COLO668 (cell line): ENCODE data around the gene USP47.

Experiments
- DNase-seq: peaks from one replicate; lab custom pipeline; 2025; ENCODE audit not compliant: unreplicated experiment; lab: John Stamatoyannopoulos, UW

Gene USP47, protein sequence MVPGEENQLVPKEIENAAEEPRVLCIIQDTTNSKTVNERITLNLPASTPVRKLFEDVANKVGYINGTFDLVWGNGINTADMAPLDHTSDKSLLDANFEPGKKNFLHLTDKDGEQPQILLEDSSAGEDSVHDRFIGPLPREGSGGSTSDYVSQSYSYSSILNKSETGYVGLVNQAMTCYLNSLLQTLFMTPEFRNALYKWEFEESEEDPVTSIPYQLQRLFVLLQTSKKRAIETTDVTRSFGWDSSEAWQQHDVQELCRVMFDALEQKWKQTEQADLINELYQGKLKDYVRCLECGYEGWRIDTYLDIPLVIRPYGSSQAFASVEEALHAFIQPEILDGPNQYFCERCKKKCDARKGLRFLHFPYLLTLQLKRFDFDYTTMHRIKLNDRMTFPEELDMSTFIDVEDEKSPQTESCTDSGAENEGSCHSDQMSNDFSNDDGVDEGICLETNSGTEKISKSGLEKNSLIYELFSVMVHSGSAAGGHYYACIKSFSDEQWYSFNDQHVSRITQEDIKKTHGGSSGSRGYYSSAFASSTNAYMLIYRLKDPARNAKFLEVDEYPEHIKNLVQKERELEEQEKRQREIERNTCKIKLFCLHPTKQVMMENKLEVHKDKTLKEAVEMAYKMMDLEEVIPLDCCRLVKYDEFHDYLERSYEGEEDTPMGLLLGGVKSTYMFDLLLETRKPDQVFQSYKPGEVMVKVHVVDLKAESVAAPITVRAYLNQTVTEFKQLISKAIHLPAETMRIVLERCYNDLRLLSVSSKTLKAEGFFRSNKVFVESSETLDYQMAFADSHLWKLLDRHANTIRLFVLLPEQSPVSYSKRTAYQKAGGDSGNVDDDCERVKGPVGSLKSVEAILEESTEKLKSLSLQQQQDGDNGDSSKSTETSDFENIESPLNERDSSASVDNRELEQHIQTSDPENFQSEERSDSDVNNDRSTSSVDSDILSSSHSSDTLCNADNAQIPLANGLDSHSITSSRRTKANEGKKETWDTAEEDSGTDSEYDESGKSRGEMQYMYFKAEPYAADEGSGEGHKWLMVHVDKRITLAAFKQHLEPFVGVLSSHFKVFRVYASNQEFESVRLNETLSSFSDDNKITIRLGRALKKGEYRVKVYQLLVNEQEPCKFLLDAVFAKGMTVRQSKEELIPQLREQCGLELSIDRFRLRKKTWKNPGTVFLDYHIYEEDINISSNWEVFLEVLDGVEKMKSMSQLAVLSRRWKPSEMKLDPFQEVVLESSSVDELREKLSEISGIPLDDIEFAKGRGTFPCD (N-terminal part only)

DNA sequence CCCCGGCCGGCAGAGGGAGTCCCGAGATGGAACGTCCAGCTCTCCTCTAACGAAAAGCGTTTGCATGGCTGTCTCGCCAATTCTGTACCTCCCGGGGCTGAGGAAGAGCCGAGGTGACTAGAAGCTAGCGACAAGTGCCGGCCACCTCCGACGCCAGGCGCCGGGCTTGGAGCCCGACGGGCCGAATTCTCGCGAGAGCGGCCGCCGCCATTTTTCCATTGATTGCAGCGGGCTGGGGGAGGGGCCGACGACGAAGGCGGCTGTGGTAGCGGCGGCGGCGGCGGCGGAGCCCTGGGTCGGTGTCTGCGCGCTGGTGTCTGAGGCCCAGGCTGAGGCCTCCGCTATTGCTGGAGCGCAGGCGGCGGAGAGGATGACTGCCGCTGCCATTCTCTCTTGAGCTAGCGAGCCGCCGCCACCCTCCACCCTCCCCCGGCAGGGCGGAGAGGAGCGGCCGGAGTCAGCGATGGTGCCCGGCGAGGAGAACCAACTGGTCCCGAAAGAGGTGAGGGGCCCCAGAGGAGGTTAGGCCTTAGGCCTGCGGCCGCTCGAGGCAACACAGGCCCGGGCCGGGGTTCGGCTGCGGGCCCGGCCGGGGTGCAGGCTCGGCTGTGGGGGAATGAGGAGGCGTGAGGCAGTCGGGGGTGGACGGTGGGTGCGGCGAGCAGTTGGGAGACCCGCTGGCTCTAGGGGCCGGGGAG lies at the start of gene USP47:
USP47 (plus strand) TSS at position 250 of the 698 bp plus-strand sequence; CDS start at position 464, 214 bp downstream.
- peak; percentile 94 for DNase-seq

DNA sequence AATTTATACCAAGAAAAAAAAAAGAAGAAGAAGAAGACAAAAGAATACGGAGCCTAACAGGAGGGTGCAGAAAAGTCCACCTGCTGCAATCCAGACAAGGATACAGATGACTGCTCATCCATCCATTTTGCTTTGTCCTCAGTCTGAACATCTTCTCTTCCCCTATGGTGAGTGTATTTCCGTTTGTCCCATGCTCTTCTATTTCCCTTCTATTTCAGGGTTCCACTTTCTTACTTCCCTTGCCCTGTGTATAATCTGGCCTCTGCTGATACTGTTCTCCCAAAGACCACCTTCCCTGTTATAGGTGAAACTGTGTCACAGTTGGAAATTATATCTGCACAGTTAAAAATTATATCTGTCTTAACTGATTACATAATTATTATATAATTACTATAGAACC lies 48.7 kb upstream of the USP47 start:
- DNase-seq: no peak

DNA sequence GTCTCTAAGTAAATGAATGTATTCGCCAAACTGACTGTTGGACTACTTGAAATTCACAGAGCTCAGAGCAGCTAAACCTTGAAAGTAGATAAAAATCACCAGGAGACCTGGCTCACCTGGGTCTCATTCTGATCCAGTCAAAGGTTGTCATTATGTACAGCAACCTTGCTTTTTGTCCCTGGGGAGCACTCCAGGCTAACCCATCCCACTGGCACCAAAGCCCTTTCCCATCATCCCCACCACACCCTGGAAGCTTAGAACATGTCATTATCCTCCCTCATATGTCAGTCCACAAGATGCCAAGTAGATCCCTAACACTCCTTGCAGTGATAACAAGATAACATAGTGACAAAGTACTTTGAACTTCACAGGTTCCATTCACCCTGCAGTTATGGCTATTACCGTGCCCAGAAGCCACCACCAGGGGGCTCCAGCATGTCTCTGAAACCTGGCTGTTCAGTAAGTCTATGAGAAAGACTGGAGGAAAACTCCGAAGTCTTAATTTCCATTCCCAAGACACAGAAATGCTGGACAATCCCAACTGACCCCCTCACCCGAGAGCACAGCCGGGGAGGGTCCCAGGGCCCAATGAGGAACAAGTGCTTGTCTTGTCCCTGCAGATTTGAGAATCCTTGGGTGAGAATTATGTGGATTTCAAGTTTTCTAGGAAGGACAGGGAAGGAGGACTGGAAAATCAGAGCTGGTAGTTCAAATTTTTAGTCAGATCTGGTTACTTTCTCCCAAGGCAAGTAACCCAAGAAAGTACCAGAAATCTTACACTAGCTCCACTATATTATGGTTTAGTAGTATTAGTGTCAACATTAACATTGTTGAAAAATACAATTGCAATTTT lies 43.0 kb upstream of the USP47 start:
- peak; percentile 77 for DNase-seq

DNA sequence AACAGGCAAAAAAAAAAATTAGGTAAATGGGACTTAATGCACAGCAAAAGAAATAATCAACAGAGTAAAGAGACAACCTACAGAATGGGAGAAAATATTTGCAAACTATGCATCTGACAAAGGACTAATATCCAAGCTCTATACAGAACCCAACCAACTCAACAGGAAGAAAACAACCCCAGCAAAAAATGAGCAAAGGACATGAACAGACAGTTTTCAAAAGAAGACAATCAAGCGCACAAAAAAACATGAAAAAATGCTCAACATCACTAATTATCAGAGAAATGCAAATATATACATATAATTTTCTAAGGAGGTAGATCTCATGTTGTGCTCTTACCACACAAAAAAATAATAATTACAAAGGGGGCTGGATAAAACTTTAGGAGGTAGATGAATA lies 36.5 kb upstream of the USP47 start:
- no peak for DNase-seq

DNA sequence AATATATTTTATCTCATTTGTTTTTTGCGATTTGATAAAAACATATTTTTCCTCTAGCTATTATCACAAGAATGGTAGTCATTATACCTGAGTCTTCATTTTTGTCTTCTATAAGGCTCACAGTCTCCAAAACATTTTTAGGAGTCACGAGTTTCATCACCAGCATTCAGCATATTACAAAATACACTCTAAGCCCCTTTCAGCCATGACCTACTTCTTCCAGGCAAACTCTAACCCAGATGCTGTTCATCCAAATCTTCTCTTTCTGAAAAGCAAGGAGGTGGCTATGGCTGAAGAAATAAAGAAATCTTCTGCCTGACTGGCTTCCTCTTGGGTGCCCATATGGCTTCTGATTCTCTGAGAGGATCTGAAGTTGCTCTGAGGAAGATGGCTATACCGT lies 35.7 kb upstream of the USP47 start:
- DNase-seq: no peak

DNA sequence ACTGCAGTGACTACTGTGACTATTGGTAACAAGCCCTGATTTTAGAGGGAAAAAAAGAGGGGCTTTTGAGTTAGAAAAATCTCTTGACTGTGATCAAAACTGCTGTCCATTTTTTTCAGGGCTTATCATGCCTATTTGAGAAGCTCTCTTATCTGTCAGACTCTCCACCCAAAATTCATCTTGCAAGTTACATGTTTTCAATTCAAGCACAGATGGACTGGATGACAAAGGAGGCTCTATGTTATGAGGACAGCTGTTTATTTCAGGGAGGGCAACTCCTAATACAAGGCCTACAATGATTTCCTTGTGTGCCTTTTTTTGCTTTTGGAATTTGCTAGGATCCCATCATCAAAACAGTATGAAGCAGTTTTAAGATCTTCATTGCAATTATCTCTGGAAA lies 35.2 kb upstream of the USP47 start:
- DNase-seq: no peak

DNA sequence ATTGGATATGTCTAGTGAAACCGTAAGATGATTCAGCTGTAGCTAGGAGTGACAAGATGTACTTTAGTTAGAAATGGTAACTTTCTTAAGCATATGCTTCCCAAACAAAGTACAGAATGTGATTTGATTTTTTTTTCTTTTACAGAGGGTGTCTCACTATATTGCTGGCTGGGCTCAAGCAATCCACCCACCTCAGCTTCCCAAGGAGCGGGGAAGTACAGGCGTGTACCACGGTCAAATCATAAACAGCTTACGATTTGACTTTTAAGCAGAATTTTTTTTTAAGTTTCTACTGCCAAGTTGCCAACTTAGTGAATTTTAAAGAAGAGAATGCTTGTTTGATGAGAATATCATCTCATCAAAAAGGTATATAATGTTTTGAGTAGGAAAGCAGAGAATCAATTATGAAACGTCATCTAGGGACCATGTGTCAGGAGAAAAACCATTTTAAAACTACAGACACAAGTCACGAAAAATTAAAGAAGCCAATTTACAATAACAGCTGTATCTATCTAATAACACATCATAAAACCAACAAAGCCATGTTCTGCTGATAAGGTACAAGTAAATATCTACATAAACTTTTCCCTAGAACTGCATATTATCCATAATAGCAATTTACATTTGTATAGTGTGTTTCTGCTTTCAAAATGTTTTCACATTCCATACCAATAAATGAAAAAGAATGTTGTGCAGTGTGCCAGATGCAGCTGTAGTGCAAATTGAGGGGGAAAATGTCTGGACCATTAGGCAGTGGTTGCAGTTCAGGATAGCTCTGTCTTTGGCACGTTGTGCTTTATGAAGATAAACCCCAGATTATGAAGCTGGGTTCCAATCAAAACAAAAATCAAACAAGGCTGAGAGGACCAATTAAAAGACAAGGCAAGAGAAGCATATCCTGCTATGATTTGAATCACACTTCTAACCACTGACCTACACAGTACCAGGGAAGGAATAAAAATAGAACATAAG lies 33.7 kb upstream of the USP47 start:
- no peak for DNase-seq

DNA sequence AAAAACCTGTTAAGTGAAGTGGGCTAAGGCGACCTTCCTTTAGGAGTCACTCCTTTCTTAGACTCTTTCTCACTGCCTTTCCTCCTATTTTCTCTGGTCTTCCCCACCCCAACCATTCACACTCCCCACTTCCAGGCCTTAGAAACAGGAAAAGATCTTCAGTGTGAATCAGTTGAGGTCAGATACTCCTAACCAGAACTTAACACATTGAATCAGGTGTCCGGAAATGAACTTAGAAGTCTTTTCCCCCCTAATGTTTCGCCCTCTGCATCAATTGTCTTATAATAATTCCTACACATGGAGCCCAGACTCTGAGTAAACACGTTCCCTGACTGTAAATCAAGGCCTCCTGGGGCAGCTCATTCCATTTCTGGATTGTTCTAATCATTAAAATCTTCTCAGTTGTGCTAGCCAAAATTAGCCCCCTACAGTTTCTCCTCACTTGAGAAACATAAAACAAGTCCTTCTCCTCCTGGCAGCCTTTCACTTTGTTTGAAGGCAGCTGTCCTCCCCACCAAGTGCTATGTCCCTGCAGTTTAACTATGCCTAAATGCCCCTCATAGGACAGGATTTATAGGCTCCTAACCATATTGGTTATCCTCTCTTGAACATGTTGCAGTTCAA lies 32.7 kb upstream of the USP47 start:
- no peak for DNase-seq

DNA sequence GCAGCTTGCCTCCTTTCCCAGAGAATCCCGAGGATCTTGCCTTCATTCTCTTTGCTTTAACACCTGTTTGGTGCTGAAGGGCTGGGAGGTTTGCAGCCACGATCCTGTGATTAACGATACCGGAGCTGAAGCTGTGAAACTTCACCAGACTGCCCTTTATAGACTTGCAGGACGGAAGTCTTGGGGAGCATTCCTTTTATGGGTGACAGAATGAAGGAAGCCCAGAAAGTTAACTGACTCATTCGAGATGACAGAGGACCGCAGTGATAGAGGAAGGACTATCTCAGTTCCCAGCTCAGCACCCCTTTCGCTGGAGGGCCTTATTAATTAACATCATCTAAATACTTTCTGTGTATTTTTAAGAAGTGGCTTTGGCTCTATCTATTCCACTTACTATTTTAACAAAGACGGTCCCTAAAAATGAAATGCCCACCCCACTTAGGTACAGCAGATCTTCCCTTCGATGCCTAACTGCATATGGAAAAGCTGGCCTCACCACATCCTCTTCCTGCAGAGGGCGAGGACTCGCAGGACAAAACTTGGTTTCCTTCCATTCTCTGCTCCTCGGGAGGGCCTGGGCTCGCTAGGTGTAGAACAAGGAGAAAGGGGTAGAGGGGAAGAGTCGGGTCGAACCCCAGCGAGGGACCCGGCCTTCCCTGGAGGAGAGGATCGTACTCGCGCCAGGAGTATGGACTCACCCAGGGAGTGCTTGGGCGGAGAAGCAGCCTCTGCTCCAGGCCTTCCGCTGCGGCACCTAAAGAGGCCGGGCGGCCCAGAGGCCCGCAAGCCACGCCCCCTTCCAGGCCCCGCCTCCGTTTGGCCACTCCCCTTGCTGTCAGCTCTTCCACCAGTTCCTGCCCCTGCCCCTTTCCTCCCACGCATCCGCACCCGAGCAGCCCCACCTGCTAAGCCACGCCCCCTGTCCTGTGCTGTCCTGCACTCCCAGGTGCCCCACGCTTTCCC lies 30.7 kb upstream of the USP47 start:
- no peak for DNase-seq

DNA sequence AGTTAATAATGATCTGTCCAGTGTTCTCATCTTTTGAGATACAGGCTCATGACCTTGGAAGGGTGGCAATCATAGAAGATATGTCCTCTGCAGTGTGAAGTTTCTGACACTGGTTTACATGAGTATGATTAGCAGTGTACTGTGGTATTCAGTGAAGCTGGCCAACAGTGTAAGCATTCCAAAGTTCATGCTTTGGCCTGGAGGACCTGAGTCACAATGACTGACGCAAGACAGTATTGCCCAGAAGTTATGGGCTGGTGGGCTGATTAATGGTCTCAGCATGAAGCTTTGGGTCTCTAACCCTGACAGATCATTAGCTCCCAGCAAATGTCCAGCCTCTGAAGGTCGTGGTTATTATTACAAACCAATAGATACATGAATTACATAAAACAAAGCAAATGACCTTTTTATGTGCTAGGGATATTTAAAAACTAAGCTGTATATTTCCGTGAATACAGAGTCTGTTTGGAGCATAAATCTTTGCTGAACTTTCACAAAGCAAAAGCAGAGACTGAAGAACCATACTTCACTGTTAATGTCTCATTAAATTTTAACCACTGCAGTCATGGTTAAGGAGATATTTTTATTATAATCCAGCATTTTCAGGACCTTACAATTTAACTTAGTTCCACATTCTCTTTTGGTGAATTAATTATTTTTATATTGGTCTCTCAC lies 28.3 kb upstream of the USP47 start:
- DNase-seq: no peak

DNA sequence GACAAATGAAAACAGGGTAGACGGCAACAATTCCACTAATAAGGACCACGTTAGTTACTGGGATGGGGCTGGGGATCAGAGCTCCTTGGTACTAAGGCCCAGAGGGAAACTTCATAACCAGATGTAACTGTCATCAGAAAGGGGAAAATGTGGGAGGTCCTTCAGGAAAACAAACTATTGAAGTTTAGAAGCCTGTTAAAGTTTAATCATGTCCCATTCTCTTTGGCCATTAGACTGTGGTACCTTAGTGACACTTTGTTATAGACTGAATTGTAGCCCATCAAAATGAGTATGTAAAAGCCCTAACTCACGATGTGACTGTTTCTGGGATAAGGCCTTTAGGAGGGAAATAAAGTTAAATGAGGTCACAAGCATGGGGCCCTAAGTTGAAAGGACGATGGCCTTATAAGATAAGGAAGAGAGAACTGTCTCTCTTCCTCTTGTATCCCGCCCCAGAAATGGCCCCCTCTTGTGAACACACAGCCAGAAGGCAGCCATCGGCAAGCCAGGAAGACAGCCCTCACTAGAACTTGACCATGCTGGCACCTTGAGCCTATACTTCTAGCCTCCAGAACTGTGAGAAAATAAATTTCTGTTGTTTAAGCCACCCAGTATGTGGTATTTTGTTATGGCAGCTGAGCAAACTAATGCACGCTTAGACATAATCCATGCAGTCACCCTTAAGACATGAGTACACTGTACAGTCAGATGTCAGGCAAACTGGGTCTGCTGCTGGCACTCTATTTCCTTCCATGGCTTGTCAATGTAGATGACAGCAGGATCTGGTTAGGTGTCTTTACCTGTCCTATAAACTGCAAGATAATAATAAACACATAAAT lies 26.9 kb upstream of the USP47 start:
- no peak for DNase-seq

DNA sequence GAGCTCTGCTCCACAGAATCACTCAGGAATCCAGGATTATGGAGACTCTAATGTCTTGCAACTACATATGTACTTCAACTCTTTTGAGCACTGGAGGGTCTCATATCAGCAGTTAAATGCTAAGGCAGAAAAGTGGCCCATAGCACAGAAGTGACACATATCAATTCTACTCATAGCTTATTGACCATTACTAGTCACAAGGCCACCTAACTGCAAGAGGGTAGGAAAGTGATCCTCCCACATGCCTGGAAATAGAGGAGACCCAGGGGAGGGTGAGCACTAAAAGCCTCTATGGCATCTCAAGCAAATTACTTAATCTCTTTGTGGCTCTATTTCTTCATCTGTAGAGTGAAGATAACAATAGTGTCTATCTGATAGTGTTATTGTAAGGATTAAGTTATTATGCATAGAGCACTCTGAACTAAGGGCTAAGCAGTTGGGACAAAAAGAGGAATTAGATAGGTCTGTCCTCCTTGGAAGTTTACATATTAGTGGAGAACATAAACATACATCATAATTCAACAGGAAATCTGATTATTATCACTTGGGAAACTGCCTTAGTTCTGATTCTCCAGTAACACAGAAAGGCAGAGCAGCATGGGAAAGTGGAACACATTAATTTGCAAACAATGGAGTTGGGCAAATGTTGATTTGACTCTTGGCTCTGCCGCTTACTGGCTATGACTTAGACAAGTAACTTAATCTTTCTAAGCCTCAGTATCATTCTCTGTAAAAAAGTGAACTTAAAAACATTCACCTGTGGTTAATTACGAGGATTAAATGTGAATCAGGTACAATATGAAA lies 25.1 kb upstream of the USP47 start:
- DNase-seq: no peak

DNA sequence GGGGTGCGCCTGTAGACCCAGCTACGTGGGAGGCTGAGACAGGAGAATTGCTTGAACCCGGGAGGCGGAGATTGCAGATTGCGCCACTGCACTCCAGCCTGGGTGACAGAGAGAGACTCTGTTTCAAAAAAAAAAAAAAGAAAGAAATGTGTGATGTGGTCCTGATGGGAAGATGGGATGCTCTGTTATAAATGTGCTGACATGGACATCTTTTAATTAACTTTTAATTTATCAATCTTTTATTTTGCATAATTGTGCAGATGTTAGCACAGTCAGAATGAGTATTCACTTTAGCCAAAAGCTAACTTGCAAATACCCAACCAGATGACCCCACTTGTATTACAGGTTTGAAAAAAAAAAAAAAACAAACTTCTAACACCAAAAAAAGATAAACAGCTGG lies 23.8 kb upstream of the USP47 start:
- DNase-seq: no peak

DNA sequence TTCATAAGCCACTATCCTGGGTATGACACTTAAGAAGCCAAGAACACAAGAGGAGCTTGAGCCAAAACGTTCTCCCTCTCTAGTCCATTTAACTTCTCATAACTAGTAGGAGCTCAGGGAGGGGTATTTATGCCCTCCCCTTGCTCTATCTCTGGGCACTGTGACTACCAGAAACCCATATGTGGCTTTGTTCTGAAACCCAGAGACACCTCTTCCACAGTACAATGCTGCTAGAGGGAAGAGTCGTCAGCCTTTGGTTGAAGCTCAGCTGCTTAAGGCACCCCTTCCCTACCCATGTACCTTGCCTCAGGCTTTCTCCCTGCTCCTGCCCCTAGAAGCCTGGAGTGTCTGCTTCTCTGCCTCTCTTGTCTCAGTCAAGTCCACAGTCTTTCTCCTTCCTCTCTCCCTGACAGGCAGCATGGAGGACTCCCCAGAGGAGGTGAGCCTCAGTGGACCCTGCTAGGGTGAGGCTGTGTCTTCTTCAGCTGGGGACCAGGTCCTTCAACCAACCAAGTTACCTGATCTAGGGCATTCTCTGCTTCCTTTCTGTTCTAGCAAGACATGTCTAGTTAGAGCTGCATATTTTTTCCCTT lies 23.1 kb upstream of the USP47 start:
- DNase-seq: no peak
